Caki2 (cell line): ENCODE data around the gene RPL35A. TPM values are rescaled to one million over a fixed set of nuclear protein-coding genes. Genes with fewer than 3 reads are reported as not detected.

Experiments used
- DNase-seq: peaks from one replicate; pipeline ENCODE4 v3.0.0-alpha.2; 2015; ENCODE audit warnings: low read depth
- in situ Hi-C: cut with HindIII; loops from 2 replicates; pipeline ENCODE4 v1.10.0; 2016; ENCODE audit warnings: low sequenced_read_pairs, low pct_unique_long_range_greater_than_20kb, mixed read lengths
- total RNA-seq: library from RNA; depleted of rRNA; stranded (reverse); fragments of >200 nt; shearing (Covaris generic); gene quantifications from 2 replicates; pipeline ENCODE4 v1.2.3, GENCODE V29; 2014; ENCODE audit warnings: low replicate concordance; rRNA removed

RPL35A gene
- total RNA-seq, 1 experiment from 2014 or later = 1,210 TPM

- DNase-seq = no peak
- in situ Hi-C loops = no loop called here
Measured at GRCh38 chr3:197974016-197974415, 24.0 kb downstream of the RPL35A start.

DNA sequence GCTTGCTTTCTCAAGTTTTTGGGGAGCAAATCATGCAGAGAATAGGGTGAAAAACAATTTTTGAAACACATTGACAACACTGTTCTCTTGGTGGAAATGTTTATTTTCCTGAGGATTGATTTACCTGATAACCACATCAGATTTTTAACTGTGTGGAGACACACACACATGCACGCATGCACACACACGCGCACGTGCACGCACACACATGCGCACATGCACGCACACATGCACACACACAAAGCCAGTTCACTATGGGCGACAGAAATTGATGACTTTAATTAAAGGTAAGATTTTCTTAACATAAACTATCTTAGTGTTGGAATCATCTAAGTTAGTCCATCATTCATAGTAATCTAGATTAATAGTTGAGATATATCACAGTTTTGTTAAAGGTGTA, 25.3 kb downstream of the RPL35A start:
- in situ Hi-C loops = no loop called here
- DNase-seq = no peak

DNA sequence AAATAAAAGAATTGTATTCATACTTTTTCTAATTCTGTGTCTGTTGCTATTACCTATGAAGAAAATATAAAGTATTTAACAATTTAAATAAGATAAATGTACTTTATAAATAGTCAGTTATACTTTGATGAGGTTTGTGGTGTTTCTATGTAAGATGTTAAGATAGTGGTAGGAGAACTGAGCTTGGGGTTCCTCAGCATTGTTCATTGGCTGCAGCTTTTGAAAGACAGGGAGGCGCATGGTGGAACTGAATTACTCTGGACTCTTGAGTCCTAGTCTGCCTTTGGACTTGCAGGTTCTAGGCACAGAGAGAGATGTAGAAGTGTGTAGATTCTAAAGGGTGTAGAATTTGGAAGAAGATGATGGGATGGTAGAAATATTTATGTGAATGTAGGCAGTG, 33.1 kb downstream of the RPL35A start:
- DNase-seq = no peak
- in situ Hi-C loops = no loop called here

GRCh38 chr3:197989651-197990050, 39.7 kb downstream of the RPL35A start:
- in situ Hi-C loops = no loop called here
- no peak for DNase-seq

GRCh38 chr3:197994736-197995135, 44.7 kb downstream of the RPL35A start:
- in situ Hi-C loops = no loop called here
- DNase-seq = no peak

- in situ Hi-C loops = no loop called here
- no peak for DNase-seq
Measured at GRCh38 chr3:197996855-197997254, 46.9 kb downstream of the RPL35A start.

GRCh38 chr3:197997936-197998335, 47.9 kb downstream of the RPL35A start:
- in situ Hi-C loops = no loop called here
- no peak for DNase-seq

Other genes starting within 250 kb of the RPL35A start
- 3.4 and 7.9 TPM in 2 replicates for gene RUBCN, start 213.3 kb upstream of the RPL35A start, total RNA-seq
- 25.3 and 46.5 TPM in 2 replicates for gene FYTTD1, start 200.3 kb upstream of the RPL35A start, total RNA-seq
- 13.3 and 18.5 TPM in 2 replicates for gene LRCH3, start 158.9 kb upstream of the RPL35A start, total RNA-seq
- 0.23 and 1.3 TPM in 2 replicates for gene LMLN, start 10.0 kb downstream of the RPL35A start, total RNA-seq